Muscle layer of colon (tissue), 2 donors: Measurements from ENCODE around the gene MAML2.

Experiments used
- H3K27ac ChIP-seq: one replicate; pipeline ENCODE4 v1.7.0; 2013; ENCODE audit warnings: low read depth, mild to moderate bottlenecking, low read length, moderate library complexity
- H3K27me3 ChIP-seq, 2 donors: one replicate each; pipeline ENCODE4 v1.7.0; 2013; ENCODE audit warnings: low read length in 2 of 2, mild to moderate bottlenecking in 2 of 2; ENCODE audit not compliant: insufficient read depth in 2 of 2, control insufficient read depth in 1 of 2
- H3K36me3 ChIP-seq: one replicate; pipeline ENCODE4 v1.7.0; 2013; ENCODE audit warnings: mild to moderate bottlenecking, low read length; ENCODE audit not compliant: insufficient read depth
- H3K4me1 ChIP-seq: one replicate; pipeline ENCODE4 v1.7.0; 2013; ENCODE audit warnings: mild to moderate bottlenecking, low read length; ENCODE audit not compliant: insufficient read depth
- H3K4me3 ChIP-seq, 2 donors: one replicate each; pipeline ENCODE4 v1.7.0; 2013; ENCODE audit warnings: low read length in 2 of 2, low read depth in 1 of 2, mild to moderate bottlenecking in 1 of 2, moderate library complexity in 1 of 2
- H3K9ac ChIP-seq: one replicate; pipeline ENCODE4 v1.7.0; 2013; ENCODE audit warnings: low read length
- H3K9me3 ChIP-seq: one replicate; pipeline ENCODE4 v1.7.0; 2013; ENCODE audit warnings: mild to moderate bottlenecking, low read length
- donor health status: abdominal sarcoma.
- donor health status: Adenocarcinoma of cecum.

MAML2 gene

GRCh38 chr11:95931916-95932315 is 411.1 kb downstream of the MAML2 start:
- H3K4me3 ChIP-seq, result no peak overlapping the region
- H3K27ac ChIP-seq, result no peak overlapping the region
- no peaks in the 10 kb centered on the region for H3K36me3 ChIP-seq
- H3K9me3 ChIP-seq, result no peaks in the 10 kb centered on the region
- H3K4me1 ChIP-seq, result no peaks in the 10 kb centered on the region
- no peak overlapping the region for H3K9ac ChIP-seq
- H3K27me3 ChIP-seq, result no peaks in the 10 kb centered on the region

- H3K27ac ChIP-seq, result no peak overlapping the region
- H3K27me3 ChIP-seq, result no peaks in the 10 kb centered on the region
- no peaks in the 10 kb centered on the region for H3K4me1 ChIP-seq
- H3K9me3 ChIP-seq, result no peaks in the 10 kb centered on the region
- H3K4me3 ChIP-seq, result no peak overlapping the region
- H3K9ac ChIP-seq, result no peak overlapping the region
- no peaks in the 10 kb centered on the region for H3K36me3 ChIP-seq
Measured at GRCh38 chr11:95930948-95931347, 412.0 kb downstream of the MAML2 start.

DNA sequence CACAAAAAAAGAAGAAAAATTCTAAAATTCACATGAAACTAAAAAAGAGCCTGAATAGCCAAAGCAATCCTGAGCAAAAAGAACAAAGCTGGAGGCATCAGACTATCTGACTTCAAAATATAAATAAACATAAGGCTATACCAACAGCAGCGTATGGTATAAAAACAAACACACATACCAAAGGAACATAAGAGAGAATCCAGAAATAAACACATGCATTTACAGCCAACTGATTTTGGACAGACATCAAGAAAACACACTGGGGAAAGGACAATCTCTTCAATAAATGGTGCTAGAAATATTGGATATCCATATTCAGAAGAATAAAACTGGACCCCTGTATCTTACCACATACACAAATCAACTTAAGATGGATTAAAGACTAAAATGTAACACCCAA is 416.3 kb downstream of the MAML2 start:
- Histone ChIP-seq H3K9me3 (no peaks in the 10 kb centered on the region), H3K9ac (no peak overlapping the region), H3K27me3 (no peaks in the 10 kb centered on the region), H3K4me3 (no peak overlapping the region), H3K36me3 (no peaks in the 10 kb centered on the region), H3K4me1 (peaks cover 11% of the 10 kb centered on the region), H3K27ac (no peak overlapping the region)
